ENCODE measurements around the gene DNAH14. TPM values are rescaled to one million over a fixed set of nuclear protein-coding genes. Genes with fewer than 3 reads are reported as not detected.
"Not testable (repeated sequence)": the region's sequence is repeated elsewhere in the genome, so short reads cannot be mapped to it uniquely, and the experiment has no call there.

DNAH14 gene
- total RNA-seq, 2 donors from 2014 or later = 7.5 to 9.6 TPM

DNA sequence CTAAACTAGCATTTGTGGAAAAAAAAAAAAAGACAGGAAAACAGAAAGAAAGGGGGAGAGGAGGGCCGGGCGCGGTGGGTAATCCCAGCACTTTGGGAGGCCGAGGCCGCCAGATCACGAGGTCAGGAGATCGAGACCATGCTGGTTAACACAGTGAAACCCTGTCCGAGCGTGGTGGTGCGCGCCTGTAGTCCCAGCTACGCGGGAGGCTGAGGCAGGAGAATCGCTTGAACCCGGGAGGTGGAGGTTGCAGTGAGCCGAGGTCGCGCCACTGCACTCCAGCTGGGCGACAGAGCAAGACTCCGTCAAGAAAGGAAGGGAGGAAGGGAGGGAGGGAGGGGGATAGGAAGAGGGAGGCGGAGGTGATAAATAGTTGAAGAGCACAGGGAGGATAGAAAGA, 443.7 kb downstream of the DNAH14 start:
- Histone ChIP-seq H3K4me1 (no peaks in the 10 kb centered on the region), H3K4me3 (no peak overlapping the region), H3K9me3 (no peaks in the 10 kb centered on the region), H3K27me3 (no peaks in the 10 kb centered on the region), H3K36me3 (no peaks in the 10 kb centered on the region), H3K27ac (no peak overlapping the region), H3K9ac (ENCODE audit: low read depth in 2 of 2, low read length in 2 of 2) (no peak overlapping the region)
- DNase-seq = no peak
- TF ChIP-seq CTCF (IDR thresholded peaks at IDR 0.05) = no peak
- intact Hi-C loops (cut with DNase I) = no loop called here

- Histone ChIP-seq H3K27ac (no peak overlapping the region), H3K4me1 (no peaks in the 10 kb centered on the region), H3K27me3 (no peaks in the 10 kb centered on the region), H3K36me3 (no peaks in the 10 kb centered on the region), H3K9ac (ENCODE audit: low read depth in 2 of 2, low read length in 2 of 2) (no peak overlapping the region), H3K4me3 (no peak overlapping the region), H3K9me3 (no peaks in the 10 kb centered on the region)
- DNase-seq = no peak
- no peak for TF ChIP-seq CTCF (IDR thresholded peaks at IDR 0.05)
- intact Hi-C loops (cut with DNase I) = no loop called here
Observed at GRCh38 chr1:225374996-225375395, 445.5 kb downstream of the DNAH14 start.

GRCh38 chr1:225378880-225379279, 449.4 kb downstream of the DNAH14 start:
- Histone ChIP-seq H3K4me3 (no peak overlapping the region), H3K9ac (ENCODE audit: low read depth in 2 of 2, low read length in 2 of 2) (no peak overlapping the region), H3K9me3 (no peaks in the 10 kb centered on the region), H3K27ac (no peak overlapping the region), H3K36me3 (no peaks in the 10 kb centered on the region), H3K4me1 (no peaks in the 10 kb centered on the region), H3K27me3 (no peaks in the 10 kb centered on the region)
- TF ChIP-seq CTCF (IDR thresholded peaks at IDR 0.05) = no peak
- intact Hi-C loops (cut with DNase I) = no loop called here
- no peak for DNase-seq

GRCh38 chr1:225380691-225381090, 451.2 kb downstream of the DNAH14 start:
- TF ChIP-seq CTCF (IDR thresholded peaks at IDR 0.05) = no peak
- H3K9ac ChIP-seq (ENCODE audit: low read depth in 2 of 2, low read length in 2 of 2) = no peak overlapping the region
- H3K9me3 ChIP-seq = no peaks in the 10 kb centered on the region
- H3K4me3 ChIP-seq = no peak overlapping the region
- H3K27me3 ChIP-seq = no peaks in the 10 kb centered on the region
- H3K4me1 ChIP-seq = no peaks in the 10 kb centered on the region
- DNase-seq = no peak
- no peak overlapping the region for H3K27ac ChIP-seq
- intact Hi-C loops (cut with DNase I) = no loop called here
- H3K36me3 ChIP-seq = no peaks in the 10 kb centered on the region

DNA sequence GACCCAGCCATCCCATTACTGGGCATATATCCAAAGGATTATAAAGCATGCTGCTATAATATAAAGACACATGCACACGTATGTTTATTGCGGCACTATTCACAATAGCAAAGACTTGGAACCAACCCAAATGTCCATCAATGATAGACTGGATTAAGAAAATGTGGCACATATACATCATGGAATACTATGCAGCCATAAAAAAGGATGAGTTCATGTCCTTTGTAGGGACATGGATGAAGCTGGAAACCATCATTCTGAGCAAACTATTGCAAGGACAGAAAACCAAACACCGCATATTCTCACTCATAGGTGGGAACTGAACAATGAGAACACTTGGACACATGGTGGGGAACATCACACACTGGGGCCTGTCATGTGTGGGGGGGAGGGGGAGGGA, 457.4 kb downstream of the DNAH14 start:
- H3K27me3 ChIP-seq; DNase-seq; H3K4me1 ChIP-seq; H3K9me3 ChIP-seq; H3K36me3 ChIP-seq; H3K27ac ChIP-seq; H3K9ac ChIP-seq (ENCODE audit: low read depth in 2 of 2, low read length in 2 of 2); intact Hi-C loops (cut with DNase I); H3K4me3 ChIP-seq: not testable (repeated sequence)

DNA sequence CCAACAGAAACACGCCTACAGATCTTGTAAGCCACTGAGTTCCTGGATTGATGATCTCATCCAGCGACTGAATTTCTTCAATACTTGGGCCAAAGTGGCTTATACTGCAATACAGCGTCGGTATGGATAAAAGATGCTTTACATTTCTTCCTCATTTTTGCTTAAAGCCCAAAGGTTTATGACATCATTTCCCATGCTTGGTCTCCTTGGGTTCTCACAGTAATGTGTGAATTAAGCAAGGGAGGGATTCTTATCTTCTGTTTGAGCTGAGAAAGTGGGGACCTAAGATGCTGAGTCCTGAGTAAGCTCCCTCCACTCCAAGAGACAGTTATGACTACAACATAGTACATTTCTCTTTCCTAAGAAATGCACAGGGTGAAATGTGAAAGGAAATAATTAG, 458.9 kb downstream of the DNAH14 start:
- Histone ChIP-seq H3K9me3 (no peaks in the 10 kb centered on the region), H3K27me3 (no peaks in the 10 kb centered on the region), H3K9ac (ENCODE audit: low read depth in 2 of 2, low read length in 2 of 2) (no peak overlapping the region), H3K36me3 (no peaks in the 10 kb centered on the region), H3K27ac (no peak overlapping the region), H3K4me3 (no peak overlapping the region), H3K4me1 (no peaks in the 10 kb centered on the region)
- no peak for DNase-seq
- no peak for TF ChIP-seq CTCF (IDR thresholded peaks at IDR 0.05)
- intact Hi-C loops (cut with DNase I) = no loop called here
